ENCODE data around the gene SRCIN1. TPM values are rescaled to one million over a fixed set of nuclear protein-coding genes. Genes with fewer than 3 reads are reported as not detected.
"Not testable (repeated sequence)": the region's sequence is repeated elsewhere in the genome, so short reads cannot be mapped to it uniquely, and the experiment has no call there.

SRCIN1 gene
- total RNA-seq, 1 experiment from 2014 or later, result not detected

DNA sequence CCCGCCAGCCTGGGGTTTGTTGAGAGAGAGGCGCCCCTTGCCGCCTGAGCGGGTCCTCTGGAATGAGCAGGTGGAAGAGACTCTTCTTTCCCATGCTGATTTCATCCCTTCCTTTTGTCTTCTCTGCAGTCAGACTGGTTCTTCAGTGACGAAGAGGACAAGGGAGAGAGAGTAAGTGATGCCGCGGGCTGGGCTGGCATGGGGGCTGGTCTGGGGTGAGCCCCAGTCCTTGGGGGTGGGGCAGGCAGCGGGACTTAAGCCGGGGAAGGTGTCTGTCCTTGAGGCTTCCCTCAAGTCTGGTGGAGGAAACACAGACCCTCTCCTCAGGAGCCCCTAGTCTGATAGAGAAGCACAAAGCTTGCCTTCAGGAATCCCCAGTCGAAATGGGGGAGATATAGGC lies 108.1 kb downstream of the SRCIN1 start:
- not testable (repeated sequence) for H3K27me3 ChIP-seq (replicated peaks); DNase-seq (ENCODE audit: low read depth in 1 of 2, low spot score in 2 of 2); H3K27ac ChIP-seq; H3K4me3 ChIP-seq; H3K4me1 ChIP-seq (replicated peaks); H3K9me3 ChIP-seq (replicated peaks)
- H3K36me3 ChIP-seq, result peaks cover 25% of the 10 kb centered on the region

DNA sequence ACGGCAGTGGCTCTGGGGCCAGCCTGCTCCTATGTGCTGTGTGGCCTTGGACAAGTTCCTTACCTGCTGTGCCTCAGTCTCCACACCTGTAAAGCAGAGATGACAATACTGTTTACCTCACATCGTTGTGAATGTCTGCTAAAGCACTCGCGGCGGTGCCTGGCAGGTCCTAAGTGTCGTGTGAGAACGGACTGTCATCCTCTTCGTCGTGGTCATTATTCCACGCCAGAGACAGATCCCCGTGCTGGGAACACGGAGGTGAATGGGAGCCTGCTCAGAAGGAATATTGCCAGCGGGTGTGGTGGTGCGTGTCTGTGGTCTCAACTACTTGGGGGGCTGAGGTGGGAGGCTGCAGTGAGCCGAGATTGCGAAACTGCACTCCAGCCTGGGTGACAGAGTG lies 111.6 kb downstream of the SRCIN1 start:
- H3K36me3 ChIP-seq, result peaks cover 41% of the 10 kb centered on the region
- H3K9me3 ChIP-seq (replicated peaks); H3K4me3 ChIP-seq; DNase-seq (ENCODE audit: low read depth in 1 of 2, low spot score in 2 of 2); H3K27ac ChIP-seq; H3K4me1 ChIP-seq (replicated peaks); H3K27me3 ChIP-seq (replicated peaks): not testable (repeated sequence)

DNA sequence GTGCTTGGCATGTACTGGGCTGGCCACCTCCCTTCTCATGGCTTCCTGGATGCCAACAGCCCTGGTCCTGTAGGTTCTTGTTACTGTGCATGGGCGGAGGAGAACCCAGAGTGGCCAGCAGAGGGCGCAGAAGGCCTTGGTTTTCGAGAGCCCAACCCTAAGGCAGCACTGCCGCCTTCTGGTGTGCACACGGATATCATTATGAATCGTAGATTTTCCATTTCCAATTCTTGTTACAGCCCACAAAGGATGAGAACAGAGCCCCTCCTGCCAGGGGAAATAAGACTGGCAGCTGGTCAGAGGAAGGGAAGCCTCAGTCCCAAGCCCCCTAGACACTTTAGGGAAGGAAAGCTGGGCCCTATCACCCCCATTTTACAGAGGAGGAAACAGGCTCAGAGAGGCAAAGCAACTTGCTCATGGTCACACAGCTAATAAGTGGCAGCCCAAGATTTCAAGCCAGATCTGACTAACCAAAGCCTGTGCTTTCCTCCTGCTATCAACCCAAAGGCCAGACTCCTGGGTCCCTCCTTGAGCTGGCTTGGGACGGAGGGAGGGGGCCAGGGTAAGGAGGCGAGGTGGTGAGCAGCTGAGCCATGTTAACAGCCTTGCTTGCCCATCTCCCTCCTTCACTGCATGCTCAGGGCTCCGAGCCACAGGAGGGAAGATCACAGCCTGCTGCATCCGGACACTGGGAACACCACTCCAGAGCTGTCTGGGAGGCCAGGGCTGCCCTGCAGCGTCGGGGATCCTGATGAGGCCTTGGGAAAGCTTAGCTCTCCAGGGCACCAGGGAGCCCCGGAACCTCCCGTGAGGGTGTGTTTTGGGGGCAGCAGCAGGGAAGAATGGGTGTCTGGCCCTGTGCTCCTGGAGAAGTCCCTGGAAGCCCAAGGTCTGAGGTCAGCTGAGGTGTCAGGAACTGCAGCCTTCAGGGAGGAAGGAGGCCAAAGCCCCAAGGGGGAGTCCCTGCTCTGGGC lies 113.4 kb downstream of the SRCIN1 start:
- H3K27me3 ChIP-seq (replicated peaks); H3K4me1 ChIP-seq (replicated peaks); H3K9me3 ChIP-seq (replicated peaks); H3K4me3 ChIP-seq; H3K27ac ChIP-seq: not testable (repeated sequence)
- H3K36me3 ChIP-seq, result peaks cover 45% of the 10 kb centered on the region
- peak; percentile 50 to 89 for DNase-seq (ENCODE audit: low read depth in 1 of 2, low spot score in 2 of 2)

DNA sequence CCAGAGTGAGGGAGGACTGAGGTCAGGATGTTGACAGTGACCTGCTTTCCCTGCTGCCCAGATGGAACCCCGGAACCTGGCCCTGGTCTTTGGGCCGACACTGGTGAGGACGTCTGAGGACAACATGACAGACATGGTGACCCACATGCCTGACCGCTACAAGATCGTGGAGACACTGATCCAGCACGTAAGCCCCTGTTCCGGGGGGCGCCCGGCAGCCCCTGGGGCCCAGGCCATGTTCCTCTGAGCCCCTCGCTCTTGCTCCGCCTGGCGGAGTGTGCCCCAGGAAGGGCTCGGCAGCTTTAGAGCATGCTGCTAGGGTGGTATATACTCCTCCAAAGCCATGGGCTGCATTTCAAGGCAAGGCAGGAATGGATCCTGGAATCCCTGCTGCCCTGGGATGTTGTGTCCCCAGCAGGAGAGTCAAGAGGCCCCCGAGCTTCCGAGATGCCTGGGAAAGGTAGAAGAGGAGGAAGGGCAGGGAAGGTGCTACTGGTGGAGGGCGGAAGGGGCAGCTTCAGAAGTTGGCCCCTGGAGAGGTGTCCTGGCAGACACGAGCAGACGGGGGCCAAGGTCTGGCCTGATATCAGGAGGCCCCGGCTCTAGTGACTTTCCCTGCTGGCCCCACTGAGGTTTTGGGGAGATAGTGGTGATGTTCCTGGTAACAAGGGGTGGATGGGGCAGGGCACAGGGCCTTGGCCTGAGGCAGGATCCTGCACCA lies 114.2 kb downstream of the SRCIN1 start:
- not testable (repeated sequence) for DNase-seq (ENCODE audit: low read depth in 1 of 2, low spot score in 2 of 2); H3K4me1 ChIP-seq (replicated peaks); H3K27ac ChIP-seq; H3K9me3 ChIP-seq (replicated peaks); H3K4me3 ChIP-seq; H3K27me3 ChIP-seq (replicated peaks)
- H3K36me3 ChIP-seq, result peaks cover 50% of the 10 kb centered on the region

DNA sequence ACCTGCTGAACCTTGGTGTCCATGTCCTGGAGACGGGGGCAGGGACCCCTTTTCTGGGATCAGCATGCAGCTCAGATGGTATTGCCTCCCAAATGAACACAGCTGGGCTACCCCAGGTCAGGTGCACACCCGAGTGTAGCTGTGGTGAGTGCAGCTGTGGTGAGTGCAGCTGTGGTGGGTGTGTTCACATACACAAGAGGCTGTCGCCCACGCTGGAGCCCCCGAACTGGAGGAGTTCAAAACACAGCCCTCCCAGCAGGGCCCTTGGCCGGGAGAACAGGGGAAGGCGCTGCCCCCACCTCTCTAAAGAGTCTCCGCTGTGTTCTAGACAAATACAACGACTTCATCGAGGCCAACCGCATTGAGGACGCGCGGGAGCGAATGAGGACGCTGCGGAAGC lies 116.0 kb downstream of the SRCIN1 start:
- not testable (repeated sequence) for H3K27me3 ChIP-seq (replicated peaks); H3K9me3 ChIP-seq (replicated peaks); H3K4me3 ChIP-seq; H3K4me1 ChIP-seq (replicated peaks); H3K27ac ChIP-seq; DNase-seq (ENCODE audit: low read depth in 1 of 2, low spot score in 2 of 2)
- H3K36me3 ChIP-seq, result peaks cover 50% of the 10 kb centered on the region

DNA sequence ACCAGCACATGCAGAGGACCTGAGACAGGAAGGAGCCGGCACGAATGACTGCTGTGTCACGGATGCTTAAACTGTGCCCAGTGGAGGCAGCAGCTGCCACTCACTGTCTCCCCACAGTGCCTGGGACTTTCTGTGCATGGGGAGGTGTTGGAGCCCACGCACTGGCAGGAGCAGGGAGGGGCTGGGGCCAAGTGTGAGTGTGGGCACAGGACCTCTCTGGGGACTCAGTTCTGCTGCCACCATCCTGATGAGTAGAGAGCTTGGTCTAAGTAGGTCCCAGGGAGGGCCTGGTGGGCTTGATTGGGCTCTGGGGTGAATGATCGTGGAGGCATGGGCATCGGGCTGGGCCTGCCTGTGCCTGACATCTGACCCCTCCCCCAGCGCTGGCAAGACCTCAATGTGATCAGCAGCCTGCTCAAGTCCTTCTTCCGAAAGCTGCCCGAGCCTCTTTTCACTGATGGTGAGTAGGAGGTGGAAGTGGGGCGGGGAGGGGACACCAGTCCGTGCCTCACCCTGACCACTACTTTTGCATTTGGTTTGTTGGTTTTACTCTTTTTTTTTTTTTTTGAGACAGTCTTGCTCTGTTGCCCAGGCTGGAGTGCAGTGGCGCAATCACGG lies 120.0 kb downstream of the SRCIN1 start:
- peaks cover 38% of the 10 kb centered on the region for H3K36me3 ChIP-seq
- H3K9me3 ChIP-seq (replicated peaks); H3K27me3 ChIP-seq (replicated peaks); H3K4me3 ChIP-seq; H3K4me1 ChIP-seq (replicated peaks); H3K27ac ChIP-seq; DNase-seq (ENCODE audit: low read depth in 1 of 2, low spot score in 2 of 2): not testable (repeated sequence)

DNA sequence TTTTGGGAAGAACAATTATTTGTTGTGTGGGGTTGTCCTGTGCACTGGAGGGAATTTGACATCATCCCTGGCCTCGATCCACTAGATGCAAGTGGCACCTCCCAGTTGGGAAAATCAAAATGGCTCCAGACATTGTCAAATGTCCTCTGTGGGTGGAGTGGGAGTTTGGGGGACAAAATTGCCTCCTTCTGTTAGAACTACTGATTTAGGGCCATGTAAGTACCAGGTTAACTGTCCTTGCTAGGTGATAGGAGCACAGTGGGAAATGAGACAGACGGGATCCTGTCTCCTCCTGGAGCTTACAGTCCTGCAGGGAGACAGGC lies 120.6 kb downstream of the SRCIN1 start:
- 0 out of 2 replicates have a peak, but pooled peaks cover 4% of the 10 kb centered on the region for H3K4me1 ChIP-seq (replicated peaks)
- no peak overlapping the region for H3K4me3 ChIP-seq
- H3K27ac ChIP-seq, result no peak overlapping the region
- peaks cover 37% of the 10 kb centered on the region for H3K36me3 ChIP-seq
- DNase-seq (ENCODE audit: low read depth in 1 of 2, low spot score in 2 of 2), result no peak
- H3K27me3 ChIP-seq (replicated peaks), result no peaks in the 10 kb centered on the region
- H3K9me3 ChIP-seq (replicated peaks), result no peaks in the 10 kb centered on the region

DNA sequence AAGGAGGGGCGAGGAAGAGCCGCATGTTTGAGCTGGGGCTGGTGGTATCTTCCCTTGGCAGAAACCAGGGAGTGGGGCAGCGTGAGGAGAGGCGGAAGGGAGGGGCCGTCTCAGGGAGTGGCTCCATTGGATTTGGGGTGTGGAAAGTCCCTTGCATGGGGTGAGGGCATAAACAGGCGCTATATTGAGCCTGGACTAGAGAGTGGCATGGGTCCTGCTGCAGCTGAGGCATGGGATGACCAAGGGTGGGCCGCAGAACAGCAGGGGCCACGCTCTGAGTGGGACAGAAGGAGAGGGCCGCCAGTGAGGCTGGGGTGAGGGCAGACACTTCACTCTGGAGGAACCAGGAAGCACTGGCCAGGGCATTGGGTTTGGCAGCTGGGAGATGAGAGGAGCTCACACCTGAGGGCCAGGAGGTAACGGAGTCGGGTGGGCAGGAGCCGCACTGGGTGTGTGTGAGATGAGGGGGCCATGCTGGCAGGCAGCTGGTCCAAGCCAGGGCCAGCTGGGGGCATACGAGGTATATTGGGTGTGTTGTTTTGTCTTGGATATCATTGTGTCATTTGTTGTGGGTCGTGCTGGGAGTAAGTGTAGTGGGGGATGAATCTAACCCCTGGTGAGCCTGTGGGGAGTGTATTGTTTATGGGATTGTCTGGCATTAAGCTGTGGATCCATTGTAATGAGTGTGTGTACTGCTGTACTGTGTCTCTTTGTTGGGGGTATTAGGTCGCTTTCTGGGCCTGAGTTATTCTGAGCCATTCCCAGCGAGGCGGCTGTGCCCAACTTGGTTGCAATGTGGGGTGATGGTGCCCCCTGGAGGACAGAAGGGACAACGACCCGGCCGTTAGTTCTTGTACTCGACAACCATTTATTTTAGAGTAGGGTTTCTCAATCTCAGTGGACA lies 121.3 kb downstream of the SRCIN1 start:
- not testable (repeated sequence) for H3K27ac ChIP-seq; H3K9me3 ChIP-seq (replicated peaks); H3K4me1 ChIP-seq (replicated peaks); H3K27me3 ChIP-seq (replicated peaks); H3K4me3 ChIP-seq
- peaks cover 37% of the 10 kb centered on the region for H3K36me3 ChIP-seq
- DNase-seq (ENCODE audit: low read depth in 1 of 2, low spot score in 2 of 2), result peak; percentile 67 to 78

DNA sequence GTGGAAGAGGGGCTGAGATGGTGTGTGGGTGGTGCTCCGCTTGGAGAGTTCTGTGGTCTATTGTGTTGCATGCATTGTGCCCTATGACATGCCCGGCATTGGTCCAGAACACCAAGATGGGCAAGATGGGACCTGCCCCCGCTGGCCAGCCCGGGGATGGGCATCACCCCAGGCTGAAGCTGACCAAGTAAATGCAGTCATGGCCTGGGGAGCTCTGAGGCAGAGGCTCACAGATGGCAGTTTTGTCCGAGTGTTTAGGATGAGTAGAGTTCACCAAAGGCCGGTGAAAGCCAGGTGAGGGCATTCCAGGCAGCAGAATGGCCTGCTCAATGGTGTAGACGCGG lies 123.1 kb downstream of the SRCIN1 start:
- peaks cover 32% of the 10 kb centered on the region for H3K36me3 ChIP-seq
- not testable (repeated sequence) for H3K27ac ChIP-seq; H3K27me3 ChIP-seq (replicated peaks)

DNA sequence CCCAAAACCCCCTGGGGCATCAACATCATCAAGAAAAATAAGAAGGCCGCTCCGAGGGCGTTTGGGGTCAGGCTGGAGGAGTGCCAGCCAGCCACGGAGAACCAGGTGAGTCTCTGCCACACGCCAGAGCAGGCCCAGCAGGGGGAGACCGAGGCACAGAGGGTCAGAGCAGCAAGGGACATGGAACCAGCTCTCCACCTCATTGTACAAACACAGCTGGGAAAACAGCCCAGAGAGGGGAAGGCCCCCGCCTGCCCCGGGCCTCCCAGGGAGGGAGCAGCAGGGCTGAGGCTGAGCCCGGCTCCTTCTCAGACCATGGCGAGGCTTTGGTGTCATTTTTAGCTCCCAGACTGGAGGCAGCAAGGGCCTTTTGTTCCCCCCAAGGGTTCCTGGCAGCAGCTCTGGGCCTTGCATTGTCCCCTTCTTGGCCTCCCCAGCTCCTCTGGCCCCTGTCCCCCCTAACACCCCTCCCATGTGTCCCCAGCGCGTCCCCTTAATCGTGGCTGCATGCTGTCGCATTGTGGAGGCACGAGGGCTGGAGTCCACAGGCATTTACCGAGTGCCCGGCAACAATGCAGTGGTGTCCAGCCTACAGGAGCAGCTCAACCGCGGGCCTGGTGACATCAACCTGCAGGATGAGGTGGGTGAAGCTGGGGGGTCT lies 123.6 kb downstream of the SRCIN1 start:
- not testable (repeated sequence) for H3K9me3 ChIP-seq (replicated peaks); DNase-seq (ENCODE audit: low read depth in 1 of 2, low spot score in 2 of 2); H3K27me3 ChIP-seq (replicated peaks); H3K4me3 ChIP-seq; H3K4me1 ChIP-seq (replicated peaks); H3K27ac ChIP-seq
- peaks cover 28% of the 10 kb centered on the region for H3K36me3 ChIP-seq

More for the DNA sequence above, 123.1 kb downstream of the SRCIN1 start:
- DNase-seq (ENCODE audit: low read depth in 1 of 2, low spot score in 2 of 2); H3K9me3 ChIP-seq (replicated peaks); H3K4me1 ChIP-seq (replicated peaks); H3K4me3 ChIP-seq: not testable (repeated sequence)
